Measurements from ENCODE around the gene NOTCH4.

Gene NOTCH4

GRCh38 chr6:32179766-32180405 is 44.0 kb downstream of the NOTCH4 start:
- DNase-seq = no peak

- DNase-seq = peak; percentile 51
Measured at GRCh38 chr6:32178547-32179440, 45.1 kb downstream of the NOTCH4 start.

DNA sequence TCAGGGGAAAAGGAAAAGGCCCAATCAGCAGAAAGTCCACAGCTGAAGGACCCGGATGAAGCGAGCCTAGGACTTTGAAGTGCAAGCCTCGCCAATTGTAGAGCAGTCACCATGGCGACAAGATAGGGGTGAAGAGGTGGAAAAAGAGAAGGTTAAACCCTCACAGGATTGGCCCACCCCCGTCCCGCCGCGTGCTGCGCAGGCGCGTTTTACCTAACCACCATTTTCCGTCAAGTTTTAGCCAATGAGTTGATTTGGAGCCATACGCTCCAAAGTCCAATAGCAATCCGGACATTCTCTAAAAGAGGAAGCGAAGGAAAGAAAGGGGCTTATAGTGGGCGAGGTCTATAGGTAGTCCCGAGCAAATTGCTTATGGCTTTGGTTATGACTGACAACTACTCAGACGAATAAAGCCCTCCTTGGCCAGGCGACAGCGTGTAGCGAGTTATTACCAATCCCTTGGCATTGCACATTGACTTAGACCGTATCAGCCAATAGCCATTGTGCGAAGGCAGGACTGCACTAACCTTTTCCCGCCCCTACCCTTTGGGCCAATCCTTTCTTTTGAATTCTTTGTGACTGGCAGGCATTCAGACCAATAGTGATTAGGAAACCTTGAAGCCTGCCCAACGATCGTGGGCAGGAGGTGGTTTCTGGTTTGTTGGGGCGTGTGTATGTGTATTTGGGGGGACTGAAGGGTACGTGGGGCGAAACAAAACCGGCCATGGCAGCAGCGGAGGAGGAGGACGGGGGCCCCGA is 45.9 kb downstream of the NOTCH4 start, which contains the start of gene RNF5:
Gene RNF5 (plus strand): TSS at position 618 of the 759 bp plus-strand sequence. CDS start 107 bp downstream, at position 725.
- peak; percentile 100 for DNase-seq

- DNase-seq = peak; percentile 90
Measured at GRCh38 chr6:32177183-32177787, 46.6 kb downstream of the NOTCH4 start.

DNA sequence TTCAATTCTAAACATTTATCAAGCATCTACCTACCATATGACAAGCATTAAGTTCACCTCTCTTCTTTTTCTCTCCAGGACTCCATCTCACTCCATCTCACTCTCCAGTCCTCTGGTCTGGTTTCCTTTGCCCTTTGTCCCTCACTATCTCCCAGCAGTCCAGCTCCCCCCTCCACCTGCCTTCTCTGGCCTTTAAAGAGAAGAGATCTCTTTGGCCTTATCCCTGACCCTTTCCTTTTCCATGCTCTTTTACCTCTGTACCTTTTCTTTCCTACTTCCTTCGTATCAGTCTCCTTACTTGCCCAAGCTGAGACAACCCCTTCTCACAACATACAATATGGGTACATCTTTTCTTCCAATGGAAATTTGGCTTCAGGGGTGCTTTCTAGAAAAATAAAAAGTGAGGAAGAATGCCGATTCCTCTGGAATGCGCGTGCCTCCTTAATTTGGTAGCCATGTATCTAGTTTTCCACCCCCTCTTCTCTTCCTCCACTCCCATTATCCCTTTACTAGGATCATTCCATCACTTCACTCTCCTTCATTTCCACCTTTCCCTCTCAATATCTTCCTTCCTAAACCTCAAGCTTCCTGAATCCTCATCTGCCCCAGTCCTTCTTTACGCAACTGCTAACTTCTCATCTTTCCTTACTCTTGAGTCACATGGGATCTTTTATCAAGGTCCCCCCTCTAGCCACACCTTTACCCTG is 47.2 kb downstream of the NOTCH4 start:
- DNase-seq = peak; percentile 42

DNA sequence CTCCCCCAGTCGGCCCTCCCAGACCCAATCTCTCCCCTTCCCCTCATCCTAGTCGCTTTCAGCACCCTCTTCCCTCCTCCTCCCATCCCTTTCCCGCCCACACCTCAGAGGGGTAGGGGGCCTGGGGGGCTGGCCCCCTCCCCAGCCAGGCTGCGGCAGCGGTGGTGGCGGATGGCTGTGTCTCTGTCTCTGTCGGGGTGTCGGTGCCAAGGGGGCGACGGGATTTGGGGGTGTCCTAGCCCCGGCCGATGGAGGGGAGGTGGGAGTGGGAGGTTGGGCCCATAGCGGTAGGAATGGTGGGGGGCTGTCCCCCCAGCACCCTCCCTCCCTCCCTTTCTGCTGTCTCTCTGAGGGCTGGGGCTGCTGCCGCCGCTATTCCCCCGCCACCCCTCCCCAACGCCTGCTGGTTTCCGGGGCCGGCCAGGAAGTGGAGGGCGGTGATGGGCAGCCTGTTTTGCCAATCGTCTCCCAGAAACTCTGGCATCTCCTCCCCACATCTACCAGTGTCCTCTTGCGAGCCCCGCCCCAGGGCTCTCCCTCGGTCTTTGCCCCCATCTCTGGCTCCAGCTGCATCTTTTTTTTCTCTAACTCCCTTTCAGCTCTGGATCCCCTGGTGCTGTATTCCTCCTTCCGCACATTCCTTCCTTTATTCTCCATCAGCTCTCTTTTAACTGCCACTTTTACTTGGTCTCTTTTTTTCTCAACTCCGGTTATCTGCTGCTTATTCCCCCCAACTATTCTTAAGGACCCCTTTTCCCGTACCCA is 48.0 kb downstream of the NOTCH4 start, which contains the start of gene AGPAT1:
Gene AGPAT1 (minus strand): TSS at position 374 of the 765 bp plus-strand sequence. CDS start 4,588 bp downstream, outside the sequence.
- peak; percentile 97 for DNase-seq

- no peak for DNase-seq
Measured at GRCh38 chr6:32175322-32175710, 48.6 kb downstream of the NOTCH4 start.

DNA sequence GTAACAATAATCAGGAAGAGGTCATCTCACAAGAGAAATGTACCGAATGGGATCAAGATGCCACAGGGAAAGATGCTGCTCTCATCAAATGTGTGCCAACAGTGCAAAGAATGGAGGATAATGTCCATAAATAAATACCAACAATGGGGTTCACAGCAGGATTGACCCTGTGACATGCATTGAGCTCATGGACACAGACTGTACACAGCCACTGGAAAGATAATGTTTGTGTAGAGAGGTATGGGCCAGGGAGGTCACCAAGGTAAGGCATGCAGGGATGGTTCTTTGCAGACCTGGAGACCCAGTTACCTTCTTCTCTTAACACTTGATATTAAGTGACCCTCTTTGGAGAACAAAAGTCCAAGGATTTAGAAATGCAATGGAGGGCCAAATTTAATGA is 49.5 kb downstream of the NOTCH4 start:
- DNase-seq = no peak

DNA sequence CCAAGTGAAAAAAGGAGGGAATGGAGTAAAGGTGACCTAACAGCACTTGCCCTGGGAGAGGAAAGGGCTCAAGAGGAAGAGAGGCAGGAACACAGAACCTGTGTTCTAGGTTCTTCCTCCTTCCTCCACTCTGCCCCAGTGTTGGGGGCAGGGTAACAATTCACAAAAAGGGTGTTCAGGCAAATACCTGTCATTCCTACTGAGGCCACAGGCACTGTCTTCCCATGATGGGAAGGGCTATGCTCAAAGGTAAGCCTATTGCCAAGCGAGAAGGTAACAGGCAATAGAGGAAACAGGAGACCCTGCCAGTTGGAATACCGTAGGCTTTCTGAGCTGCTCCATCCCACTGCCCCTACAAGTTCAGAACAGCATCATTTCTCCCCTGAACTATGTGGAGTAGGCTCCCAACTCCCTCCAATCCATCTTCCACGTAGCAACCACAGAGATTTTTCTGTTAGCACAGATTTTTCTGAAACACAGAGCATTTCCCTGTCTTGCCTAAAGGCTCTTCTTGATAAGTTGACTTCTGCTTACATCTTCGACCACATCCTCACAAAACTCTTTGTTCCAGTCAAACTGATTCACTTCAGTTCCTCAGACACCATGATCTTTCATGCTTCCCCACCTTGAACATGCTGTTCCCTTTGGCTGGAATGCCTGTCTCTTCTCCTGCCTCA is 50.7 kb downstream of the NOTCH4 start:
- DNase-seq = no peak

DNA sequence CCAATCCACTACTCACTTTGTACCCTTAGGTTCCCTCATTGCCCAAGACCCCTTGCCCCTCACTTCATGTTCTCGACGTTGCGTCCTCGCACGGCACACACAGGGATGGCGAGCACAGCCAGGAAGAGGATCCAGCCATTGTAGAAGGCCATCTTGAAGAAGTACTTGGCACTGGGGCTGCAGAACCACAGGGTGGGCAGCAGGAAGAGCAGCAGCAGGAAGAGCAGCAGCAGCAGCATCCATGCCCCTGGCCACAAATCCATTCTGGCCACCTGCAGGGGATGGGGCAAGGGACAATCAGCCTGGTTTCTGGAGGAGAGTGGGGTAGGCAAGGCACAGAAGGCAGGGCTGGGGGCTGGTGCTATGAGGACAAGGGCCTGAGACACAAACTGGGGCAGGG is 52.6 kb downstream of the NOTCH4 start:
- no peak for DNase-seq

DNA sequence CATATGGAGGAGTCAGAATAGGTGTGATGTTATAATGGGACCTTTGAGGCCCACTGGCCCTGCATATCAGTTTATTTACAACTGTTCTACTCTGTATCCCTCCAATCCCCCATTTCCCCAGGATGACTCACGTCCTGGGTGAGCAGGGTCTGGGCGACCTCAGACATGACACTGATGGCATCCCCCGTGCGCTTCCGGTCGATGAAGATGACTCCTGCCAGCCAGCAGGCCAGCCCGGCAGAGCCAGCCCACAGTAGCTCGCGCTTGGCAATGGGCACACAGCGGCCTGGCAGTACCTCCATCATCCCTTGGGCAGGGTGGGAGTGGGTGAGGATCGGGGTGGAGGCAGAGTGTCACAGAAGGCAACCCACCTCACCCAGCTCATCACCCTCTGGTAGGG is 53.6 kb downstream of the NOTCH4 start:
- no peak for DNase-seq

DNA sequence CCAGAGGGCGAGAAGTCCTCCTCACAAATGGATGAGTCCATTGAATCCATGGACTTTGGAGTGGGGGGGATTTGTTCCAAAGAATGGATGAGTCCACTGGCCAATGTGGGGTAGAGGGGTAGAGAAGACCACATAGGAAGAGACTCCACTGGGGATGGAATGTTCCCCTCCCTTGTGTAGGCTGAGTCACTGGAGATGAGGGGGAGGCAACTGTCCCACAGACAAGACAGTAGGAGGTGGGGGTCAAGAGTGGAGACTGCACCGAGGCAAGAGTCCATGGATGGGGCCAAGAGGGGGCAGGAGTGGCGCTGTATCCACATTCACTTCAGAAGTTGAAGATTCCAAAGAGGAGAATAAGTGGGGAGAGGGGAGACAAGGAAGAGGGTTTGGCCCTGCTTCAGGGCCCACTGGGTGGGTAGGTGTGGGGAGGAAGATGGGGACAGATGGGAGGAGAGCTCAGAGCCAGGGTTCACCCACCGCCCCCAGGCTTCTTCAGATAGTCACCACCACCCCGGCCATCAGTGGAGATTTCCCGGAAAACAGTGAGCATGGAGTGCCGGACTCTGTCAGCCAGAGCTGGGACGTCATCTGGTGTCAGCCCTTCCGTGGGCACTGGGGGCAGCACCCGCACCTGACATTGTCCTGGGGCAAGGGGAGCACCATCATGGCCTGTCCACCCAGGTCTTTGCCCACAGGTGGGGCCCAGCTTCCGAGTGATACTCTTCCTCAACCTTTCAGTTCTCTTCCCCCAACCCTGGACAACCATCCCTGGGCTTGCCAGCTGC is 54.9 kb downstream of the NOTCH4 start:
- no peak for DNase-seq

DNA sequence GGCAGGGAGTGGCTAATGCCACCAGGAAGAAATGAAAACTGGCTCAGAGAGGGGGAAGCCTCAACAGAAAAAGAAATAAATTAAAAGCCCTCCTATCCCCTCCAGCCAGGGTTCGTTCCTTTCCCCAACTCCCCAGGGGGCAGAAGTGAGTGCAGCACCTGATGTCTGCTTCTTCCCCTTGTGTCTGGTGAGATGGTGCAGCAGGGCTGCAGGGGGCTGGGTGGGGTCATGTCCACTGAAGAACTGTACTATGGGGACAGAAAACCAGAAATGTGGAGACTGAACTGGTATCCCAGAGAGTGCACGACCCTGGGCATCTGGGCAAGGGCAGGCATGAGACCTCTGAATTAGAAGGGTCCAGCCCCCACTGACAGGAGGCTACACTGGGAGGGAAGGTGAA is 55.5 kb downstream of the NOTCH4 start:
- no peak for DNase-seq

DNA sequence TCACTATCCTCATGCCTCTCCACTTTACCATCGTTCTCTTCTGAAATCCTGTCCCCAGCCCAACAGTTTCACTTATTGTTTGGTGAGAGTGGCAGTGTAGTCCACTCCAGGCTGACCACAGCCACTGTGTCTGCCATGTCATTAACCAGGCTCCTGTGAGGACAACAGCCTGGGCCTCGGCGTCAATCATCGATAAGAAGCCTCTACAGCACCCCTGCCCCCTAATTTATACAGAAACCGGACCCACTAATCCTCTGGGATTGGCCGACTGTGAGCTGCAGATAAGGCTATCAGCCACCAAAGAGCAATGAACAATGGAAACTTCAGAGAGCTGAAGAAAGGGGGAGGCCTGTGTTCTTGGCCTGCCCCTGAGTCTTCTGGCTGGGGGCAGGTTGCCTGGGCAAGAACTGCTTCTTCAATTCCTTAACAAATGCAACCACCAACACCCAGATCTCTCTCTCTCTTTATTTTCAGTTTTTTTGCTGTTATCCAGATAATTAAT is 56.1 kb downstream of the NOTCH4 start:
- DNase-seq = no peak

DNA sequence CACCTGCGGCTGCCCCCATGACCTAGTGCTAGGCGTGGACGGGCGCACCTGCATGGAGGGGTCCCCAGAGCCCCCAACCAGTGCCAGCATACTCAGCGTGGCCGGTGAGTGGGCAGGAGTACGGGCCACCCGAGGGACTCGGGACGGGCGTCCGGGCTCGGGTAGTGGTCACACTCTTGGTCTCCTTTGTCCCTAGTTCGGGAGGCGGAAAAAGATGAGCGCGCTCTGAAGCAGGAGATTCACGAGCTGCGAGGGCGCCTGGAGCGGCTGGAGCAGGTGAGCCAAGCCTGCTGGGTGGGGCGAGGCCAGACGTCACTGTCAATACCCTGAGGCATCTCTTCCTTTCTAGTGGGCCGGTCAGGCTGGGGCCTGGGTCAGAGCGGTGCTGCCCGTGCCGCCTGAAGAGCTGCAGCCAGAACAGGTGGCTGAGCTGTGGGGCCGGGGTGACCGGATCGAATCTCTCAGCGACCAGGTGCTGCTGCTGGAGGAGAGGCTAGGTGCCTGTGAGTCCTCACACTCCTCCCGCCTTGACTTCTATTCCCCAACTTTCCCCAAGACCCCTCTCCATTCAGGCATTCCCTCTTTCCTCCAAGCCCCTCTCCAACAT is 56.6 kb downstream of the NOTCH4 start:
- peak; percentile 14 for DNase-seq

DNA sequence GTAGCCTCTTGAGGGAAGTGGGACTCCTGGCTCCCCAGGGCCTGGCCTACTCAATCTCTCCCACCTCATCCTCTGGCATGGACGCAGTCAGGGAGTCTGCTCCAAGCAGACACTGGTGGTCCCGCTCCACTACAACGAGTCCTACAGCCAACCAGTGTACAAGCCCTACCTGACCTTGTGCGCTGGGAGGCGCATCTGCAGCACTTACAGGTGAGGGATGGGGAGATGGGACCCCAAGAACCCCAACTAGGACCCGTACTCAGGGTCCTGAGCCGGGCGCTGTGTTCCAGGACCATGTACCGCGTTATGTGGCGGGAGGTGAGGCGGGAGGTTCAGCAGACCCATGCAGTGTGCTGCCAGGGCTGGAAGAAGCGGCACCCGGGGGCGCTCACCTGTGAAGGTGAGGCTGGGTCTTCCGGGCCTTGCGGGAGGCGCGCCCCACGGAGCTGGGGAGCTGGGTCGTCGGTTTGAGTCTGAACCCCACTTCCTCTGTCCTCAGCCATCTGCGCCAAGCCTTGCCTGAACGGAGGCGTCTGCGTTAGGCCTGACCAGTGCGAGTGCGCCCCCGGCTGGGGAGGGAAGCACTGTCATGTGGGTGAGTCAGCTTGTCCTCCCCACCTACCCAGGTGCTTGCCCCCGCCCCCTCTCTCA is 57.3 kb downstream of the NOTCH4 start:
- no peak for DNase-seq

- DNase-seq = no peak
Measured at GRCh38 chr6:32164295-32164694, 59.6 kb downstream of the NOTCH4 start, which contains the start of gene EGFL8. EGFL8 (plus strand) TSS chr6:32164595; CDS start chr6:32166166, 1,571 bp downstream.

DNA sequence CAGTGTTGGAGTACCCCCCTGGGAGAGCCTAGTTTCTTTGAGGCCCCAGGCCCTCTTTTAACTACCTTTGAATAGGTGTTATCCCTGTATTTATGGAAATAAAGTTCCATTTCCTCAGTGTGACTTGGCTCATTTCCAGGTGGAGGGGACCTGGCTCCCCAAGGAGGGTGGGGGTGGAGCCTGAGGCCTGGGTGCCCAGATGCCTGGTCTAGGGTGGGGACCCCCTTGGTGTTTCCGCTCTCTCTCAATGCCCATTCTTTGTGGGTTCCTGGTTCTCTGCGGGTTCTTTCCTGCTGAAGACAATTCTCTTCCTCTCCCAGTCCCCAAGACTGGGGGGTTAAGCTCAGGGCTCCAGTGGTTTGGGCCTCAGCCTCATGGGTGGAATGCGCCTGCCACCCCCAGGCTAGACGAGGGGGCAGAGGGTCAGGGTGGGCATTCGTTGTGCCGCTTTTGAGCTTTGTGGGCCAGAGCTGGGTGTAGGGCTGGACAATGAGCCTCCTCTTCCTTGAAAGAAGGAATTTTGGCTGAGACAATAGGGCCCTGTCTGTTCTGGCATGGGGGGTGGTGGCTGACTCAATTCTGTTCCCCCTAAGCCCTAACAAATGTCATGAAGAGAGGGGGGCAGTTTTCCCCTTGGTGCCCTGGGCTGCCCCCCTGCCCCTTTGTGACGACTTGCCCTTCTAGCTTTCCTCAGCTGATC is 60.2 kb downstream of the NOTCH4 start:
- DNase-seq = no peak

Measured in NCI-H69 (cell line).